GM19468 (cell line): ENCODE measurements around the gene TGDS.
"Not testable (repeated sequence)": the region's sequence is repeated elsewhere in the genome, so short reads cannot be mapped to it uniquely, and the experiment has no call there.

Source experiments
- ATAC-seq: cut with Tn5 transposase; IDR thresholded peaks from one replicate; pipeline ENCODE4 v1.9.1; 2021; ENCODE audit warnings: mild to moderate bottlenecking, moderate library complexity, moderate number of reproducible peaks; ENCODE audit not compliant: unreplicated experiment; ENCODE audit errors: extremely low read depth

The TGDS gene

DNA sequence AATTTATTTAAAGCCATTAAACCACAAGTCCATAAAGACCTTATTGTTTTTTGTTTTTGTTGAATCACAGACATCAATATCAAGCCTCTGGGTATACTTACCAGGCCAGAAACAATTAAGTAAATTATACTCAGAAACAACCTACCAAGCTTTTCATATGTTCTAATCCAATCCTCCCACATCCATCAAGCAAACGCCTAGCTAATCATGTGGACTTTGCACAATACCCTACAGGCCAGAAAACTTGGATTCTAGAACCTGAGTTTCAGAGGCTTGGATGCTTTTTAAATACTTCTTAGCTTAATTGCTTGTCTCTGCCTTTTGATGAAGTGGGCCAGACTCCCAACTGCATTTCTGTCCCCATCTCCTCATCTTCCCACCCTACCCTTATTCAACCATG lies 39.9 kb downstream of the TGDS start:
- no peak for ATAC-seq

DNA sequence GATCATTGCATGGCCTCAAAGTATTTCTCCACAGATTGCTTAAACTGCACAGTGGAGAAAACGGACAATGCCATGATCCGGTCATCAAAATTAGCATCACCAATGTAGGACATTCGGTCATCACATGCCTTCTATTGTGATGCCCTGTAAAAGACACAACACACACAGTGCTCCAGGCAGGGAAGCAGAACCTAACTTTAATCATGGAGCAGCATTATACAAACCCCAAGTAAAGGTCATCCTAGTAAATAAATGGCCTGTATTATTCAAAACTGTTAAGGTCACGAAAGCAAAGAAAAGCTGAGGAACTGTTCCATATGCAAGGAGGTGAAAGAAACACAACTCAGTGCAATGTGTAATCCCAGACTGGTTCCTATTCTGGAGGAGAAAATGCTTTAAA lies 42.2 kb downstream of the TGDS start:
- ATAC-seq, result no peak

DNA sequence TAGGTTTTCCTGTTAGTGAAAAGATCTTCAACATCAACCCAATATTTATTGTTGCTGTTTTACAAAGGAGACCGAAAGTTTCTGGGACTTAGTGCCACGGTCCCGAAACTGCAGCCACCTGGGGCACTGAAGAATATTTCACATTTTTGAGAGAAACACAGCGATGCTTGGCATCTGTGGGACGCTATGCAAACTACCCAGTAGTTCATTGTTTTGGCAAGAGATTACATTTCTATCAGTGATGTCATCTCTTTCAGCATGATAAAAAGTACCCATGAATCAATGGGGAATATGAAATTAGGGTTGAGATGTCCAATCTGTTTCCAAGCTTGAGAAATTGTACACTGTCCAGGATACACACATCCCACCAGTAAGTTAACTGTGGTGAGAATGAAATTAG lies 43.9 kb downstream of the TGDS start:
- no peak for ATAC-seq

DNA sequence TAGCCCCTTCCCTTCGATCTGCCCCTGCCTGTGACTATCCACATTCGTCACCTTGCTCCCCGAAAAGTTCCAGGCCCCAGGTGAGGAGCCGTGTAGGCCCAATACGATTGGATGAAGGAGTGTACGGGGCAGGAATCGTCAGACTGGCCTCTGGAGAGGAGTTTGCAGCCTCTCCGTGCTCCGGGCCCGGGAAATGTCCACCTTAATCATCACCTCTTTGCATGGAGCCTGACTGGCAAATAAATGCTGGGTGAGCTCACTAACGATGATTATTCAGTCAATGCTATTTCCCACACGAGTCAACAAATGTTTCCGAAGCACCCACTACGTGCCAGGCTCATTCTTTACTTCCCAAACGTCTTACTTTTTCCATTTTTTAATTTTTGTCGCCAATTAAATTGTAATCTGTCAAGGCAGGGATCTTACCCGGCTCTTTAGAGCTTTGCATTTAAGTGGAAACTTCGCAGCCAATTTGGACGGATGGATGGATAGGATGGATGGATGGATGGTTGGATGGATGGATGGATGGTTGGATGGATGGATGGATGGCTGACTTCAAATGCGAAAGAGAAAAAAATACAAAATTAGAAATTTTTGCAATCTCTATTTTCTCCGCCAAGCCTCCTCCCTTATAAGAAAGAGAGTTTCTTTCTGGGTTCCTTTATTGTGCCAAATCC lies 45.8 kb downstream of the TGDS start:
- no peak for ATAC-seq

DNA sequence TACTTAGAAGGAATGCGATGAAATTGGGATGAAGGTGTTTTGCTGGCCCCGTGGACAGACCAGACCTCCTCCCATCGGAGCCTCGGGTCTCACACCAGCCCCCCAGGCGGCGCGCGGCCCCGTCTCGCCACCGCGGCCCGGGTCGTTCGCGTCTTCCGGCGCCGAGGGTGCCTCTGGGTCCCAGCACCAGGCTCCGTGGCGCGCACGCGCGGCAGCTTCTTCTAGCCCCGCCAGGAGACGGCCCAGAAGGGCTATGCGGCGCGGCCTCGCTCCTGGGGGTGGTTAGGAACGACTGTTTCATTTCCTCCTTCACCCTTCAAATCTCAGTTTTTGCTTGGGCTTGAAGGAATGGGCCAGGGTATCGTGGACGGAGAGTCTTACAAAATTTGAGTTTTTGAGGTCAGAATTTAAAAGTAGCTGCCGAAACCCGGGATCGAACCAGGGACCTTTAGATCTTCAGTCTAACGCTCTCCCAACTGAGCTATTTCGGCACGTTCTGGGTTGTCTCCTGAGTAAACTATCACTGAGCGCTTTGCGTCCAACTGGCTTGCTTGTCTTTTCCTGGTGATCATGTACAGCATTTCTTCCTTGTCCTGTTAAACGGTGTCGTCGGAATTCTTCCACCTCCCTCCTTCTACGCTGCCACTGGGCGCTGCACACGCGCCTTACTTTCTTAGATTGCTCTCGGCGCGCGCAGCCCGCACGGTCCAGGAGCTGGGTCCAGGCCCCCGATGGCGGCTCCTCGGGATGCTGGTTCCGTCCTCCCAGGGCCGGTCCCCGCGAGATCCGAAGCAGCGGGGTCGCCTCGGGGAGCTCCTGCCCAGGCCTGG lies 46.5 kb downstream of the TGDS start:
- peak; percentile 93 for ATAC-seq

DNA sequence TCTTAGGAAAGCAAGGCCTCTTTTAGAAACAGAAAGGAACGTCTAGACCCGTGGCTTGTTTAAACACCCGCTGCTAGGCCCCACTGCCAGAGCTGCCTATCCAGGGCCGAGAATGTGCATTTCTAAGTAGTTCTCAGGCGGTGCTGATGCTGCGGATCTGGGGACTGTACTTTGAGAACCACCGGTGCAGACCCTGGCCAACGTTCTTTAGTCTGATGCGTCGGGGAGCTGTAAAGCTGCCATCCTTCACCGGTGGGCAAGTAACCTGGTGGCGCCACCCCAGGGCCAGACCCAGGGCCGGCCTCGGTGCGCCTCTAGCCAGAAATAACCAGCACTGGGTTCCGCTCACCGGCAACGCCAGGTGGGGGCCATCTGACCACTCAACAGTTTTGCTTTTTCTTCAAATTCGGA lies 47.1 kb downstream of the TGDS start:
- peak; percentile 44 for ATAC-seq

DNA sequence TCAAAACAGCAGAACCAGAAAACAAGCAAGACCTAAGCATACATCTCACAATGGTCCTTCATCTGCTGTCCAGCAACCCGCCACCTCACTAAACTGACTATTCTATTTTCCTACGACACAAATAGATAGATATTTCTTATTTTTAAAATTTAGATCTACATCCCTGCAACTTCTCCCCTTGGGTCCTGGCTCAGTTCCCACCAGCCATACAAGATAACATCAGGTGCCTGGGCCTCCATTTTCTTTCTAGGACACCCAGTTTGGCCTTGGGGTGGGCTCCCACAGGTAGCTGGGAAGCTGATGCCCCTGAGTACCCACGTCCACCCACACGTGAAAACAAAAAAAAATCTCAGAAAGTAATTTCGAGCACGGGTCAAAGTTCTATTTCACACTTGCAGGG lies 47.6 kb downstream of the TGDS start:
- no peak for ATAC-seq

DNA sequence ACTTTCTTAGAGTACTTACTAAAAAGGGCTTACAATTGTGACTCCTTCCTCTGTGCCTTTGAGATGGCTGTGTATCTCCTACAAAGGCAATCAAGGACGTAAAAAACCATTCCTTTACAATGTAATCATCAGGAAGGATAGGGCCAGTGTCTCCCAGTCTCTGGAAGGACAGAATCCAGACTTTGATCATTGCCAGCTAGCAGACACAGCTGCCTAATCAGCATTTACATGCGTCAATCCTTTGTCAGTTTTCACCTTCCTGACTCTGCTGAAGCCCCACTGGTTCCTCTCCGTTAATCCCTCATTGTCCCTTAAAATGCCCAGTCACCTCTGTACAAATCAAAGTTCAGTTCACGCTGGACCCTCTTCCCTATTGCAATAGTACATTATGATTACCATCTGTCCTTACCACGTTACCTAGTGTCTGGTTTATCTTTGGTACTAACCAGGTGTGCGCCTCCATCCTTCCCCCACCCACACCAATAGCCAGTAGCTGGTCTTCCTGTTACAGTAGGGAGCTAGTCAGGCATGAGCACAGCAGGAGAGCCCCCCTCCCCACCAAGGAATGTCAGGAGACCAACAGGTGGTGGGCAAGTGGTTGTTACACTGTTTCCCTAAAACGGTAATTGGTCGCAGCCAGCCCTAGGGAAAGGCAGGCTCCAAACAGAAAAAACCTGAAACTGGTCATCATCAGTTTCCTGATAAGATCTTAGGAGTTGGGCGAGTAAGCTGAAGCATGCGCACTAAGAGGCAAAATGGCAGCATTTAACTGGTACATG lies 49.7 kb downstream of the TGDS start:
- no peak for ATAC-seq

DNA sequence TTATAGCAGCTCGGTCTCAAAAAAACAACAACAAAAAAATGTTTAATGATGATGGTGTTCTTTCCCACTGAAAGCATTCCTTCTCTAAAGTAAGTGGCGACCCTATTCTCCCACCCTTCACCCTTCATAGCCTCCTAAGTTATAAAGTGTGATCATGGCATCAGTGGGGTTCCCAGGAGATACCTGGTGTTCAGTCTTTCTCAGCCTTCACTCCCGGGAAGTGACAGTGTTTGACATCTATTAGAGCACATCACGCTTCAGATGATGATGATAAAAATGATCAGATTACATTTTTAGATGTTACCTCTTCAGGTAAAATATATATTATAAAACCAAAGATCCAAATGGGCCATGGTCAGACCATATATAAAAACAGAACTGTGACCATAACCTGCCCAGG lies 51.0 kb downstream of the TGDS start:
- no peak for ATAC-seq

DNA sequence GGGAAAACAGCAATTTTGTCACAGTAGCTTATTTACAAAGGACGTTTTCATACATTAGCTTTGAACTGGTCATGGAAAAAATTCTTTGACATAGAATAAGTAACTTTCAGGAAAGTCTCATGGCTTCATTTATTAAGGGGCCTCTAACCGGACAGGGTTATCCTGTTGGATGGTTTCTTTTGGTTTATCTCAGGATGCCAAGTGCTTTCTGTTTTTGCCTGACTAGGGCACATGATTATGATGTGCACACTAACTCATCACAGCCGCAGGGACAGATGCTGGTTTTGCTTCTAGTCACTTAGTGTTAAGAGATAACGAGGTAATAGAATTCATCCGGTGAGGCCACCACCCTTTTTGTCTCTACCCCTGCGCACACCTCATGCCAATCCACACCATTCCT lies 53.0 kb downstream of the TGDS start:
- ATAC-seq, result no peak

DNA sequence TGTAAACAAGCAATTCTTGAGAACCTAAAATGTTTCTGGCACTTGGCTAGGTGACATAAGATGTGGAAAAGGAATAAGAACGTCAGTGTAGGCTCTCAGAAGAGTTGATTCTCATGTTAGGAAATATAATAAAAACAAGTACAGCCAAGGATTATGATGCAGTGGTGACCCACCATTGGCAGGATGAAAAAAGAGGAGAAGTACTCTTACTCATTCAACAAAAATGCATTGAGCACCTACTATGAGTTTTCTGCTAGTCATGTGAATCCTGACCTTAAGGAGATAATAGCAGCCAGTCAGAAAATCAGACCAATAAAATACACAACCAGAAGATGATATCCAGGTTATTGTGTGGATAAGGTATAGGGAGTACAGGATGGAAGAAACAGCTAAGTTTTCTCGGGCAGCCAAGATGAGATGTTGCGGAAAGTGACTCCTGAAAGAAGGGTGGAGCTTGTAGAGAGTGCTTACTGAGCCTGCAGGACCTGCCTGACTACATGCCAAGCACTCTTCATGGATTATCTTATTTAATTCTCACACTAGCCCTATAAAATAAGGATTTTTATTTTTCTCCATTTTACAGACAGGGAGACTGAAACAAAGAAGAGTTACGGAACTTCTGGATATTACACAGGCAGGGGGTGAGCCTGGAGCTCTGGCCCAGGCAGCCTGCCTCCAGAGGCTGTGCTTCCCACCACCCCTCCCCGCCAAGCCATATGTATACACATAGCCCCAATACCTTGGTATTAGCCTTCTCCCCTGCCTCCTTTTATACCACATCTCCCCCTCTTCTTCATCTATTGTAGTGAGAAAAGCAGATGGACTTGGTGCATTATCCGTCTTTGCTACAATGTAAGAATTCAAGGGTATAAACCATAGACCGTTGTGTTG lies 58.0 kb downstream of the TGDS start:
- ATAC-seq, result no peak

DNA sequence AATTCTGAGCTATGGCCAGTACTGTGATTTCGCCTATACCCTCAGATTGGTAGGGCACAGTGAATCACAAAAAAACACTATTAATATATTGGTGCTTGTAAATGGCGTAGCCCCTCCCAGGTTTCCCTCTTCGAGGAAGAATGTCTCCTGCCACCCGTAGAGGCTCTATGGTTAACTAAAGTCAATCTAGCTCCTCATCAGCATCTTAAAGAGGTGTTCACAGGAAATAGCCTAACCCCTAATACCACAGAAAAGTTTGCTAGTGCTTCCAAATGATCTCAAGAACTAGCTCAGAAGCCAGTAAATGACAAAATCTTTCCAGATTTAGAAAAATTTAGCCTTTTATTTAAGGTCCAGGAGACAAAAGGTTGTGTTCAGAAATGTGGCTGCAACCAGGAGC lies 60.2 kb downstream of the TGDS start:
- no peak for ATAC-seq

DNA sequence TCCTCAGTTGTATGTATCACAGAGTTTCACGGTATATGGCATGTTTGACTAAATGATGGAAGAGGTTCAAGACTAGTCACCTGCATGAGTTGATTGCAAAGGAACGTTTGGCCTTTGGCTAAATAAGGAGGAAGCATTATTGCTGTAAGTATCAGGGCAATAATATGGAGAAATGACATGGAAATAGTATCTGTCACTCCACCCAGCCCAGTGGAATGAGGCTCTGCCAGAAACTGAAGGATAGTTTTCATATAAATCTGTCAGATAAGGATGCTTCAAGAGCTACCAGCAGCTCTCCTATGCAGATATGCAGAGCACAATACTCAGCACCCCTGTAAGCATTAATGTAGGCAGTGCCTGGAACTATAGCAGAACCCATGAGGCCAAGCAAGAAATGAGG lies 60.7 kb downstream of the TGDS start:
- ATAC-seq, result no peak

DNA sequence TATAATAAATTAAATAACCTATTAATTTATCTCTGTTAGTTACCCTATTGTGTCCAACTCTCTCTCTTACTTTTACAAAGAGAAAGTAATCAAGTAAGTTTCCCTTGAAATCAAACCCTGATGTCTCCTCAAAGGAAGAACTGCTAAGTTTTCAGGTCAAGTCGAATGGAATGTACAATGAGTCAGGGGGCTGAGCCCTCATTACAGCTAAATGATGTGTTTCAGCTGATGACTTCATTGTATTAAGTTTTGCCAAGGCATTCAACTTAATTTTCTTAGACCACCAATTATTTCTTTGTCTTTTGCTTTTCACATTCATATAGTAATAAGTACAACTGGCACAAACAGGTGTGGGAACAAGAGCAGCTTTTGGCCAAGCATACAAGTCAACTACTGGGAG lies 61.8 kb downstream of the TGDS start:
- no peak for ATAC-seq

DNA sequence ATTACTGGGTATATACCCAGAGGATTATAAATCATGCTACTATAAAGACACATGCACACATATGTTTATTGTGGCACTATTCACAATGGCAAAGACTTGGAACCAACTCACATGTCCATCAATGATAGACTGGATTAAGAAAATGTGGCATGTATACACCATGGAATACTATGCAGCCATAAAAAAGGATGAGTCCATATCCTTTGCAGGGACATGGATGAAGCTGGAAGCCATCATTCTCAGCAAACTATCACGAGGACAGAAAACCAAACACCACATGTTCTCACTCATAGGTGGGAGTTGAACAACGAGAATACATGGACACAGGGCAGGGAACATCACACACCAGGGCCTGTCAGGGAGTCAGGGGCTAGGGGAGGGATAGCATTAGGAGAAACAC lies 63.7 kb downstream of the TGDS start:
- ATAC-seq, result not testable (repeated sequence)

DNA sequence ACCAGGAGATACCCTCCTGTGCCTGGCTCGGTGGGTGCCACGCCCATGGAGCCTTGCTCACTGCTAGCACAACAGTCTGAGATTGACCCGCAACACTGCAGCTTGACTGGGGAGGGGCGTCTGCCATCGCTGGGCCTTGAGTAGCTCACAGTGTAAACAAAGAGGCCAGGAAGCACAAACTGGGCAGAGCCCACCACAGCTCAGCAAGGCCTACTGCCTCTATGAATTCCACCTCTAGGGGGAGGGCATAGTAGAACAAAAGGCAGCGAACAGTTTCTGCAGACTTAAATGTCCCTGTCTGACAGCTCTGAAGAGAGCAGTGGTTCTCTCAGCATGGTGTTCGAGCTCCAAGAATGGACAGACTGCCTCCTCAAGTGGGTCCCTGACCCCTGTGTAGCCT lies 69.0 kb downstream of the TGDS start:
- ATAC-seq, result not testable (repeated sequence)

DNA sequence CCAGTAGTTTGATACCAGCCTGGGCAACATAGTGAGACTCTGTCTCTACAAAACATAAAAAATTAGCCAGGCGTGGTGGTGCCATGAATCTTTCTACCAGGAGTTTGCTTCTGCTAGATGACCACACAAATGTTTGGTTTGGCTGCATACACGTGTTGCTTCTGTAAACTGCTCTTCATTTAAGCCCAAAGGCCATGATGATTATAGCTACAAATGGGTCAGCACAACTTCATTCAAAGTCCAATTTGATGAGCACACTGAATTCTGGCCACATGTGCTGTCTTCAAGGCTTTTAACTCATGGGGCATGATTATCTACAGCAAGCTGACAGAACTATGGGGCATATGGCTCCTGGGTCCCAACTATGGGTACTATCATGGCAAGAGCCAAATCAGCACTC lies 70.2 kb downstream of the TGDS start:
- no peak for ATAC-seq

DNA sequence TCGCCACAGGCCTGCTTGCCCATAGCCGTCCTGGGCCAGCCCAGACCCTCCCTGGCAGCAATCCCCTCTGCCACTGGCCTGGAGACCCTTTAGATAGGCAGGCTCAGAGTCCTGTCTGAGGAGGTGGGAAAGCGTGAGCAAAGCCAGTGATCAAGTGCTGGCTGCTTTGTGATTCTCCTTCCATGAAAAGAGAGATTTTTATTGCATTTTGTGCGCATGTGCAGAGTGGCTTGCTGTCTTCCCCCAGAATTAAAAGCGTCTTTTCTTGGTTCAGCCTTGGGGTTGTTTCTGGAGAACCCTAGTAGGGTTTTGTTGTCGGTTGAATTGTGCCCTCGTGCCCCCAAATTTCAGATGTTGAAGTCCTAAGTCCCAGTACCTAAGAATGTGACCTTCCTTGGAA lies 71.5 kb downstream of the TGDS start:
- no peak for ATAC-seq
